ENCODE results near the gene PREX1.

The PREX1 gene

GRCh38 chr20:48807586-48808381 is 20.0 kb downstream of the PREX1 start:
- DNase-seq: no peak

GRCh38 chr20:48807051-48807450 is 20.7 kb downstream of the PREX1 start:
- DNase-seq: no peak

- DNase-seq: no peak
Measured at GRCh38 chr20:48805716-48806115, 22.1 kb downstream of the PREX1 start.

DNA sequence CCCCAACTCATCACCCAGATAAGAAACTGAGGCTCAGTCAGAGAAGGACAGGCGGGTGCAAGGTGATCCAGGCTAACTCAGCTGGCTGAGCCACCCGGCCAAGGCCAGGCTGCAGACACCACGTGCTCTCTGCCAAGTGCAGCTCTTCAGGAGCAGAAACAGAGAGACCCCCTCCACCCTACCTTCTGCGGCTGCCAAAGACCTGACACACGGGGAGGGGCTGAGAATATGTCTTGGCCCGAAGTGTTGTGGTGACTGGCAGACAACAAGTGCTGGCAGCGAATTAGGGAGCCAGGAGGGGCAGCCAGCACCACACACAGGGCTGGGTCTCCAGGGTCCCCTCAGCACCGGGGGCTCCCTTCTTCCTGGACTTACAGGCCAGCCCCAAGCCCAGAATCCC is 22.5 kb downstream of the PREX1 start:
- DNase-seq: no peak

DNA sequence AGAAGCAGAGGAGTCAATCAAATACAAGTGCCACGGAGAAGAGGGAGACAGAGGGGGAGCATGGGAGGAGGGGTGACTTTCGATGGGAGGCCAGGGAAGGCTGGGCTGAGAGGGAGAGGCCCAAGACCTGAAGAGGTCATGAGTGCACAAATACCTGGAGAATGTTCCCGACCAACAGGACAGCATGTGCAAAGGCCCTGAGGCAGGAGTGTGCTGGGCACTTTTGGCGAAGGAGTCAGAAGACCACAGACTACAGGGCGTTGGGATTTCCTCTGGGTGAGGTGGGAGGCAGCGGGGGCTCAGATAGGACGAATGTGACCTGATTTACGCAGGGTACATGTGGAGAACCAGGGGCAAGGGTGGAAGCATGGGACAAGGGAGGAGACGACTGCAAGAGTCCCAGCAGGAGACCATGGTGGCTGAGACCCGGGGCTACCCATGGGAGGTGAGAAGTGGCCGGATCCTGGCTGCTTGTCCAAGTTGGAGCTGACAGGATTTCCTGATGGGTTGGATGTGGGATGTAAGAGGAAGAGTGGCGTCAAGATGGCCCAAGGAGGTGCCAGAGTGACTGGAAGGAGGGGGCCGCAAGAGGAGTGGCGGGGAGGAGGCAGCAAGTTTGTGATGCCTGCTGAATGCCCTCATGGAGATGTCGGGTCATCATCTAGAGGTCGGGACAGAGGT is 23.4 kb downstream of the PREX1 start:
- DNase-seq: no peak

DNA sequence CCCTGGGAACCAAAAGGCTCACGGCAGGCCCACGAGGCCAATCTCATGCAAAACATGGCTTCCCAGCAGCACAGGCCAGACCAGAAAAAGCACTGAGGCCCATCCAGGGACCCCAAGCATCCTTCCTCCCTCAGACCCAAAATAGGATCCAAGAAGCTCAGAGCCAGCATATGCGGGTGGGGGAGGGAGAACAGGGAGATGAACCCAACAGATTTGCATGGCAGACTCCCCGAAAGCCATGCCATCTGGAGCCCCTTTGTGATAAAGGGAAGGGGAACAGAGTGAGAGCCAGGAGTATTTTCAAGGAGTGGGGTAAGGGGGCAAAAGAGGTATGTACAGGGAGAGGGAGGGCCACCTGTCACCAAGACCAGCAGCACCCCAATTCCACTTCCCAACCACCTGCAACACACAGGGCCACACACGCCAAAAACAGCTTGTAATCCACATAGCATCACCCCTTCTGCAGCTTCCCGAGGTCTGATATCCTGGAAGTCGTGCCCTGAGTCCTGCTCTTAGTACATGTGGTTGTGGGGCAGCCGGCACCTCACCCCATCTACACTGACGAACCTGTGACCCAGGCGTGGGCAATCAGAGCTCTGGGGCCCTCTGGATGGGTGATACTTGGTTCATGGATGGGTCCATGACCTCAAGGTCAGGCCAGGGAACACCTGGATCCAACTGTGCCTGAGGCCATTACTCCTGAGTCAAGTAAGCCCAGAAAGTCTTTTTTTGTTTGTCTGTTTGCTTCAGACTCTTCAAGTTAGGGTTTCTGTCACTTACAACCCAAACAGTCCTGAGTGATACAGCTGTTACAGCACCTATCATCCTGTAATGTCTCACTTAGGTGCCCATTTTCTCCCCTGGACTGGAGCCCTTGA is 24.4 kb downstream of the PREX1 start:
- no peak for DNase-seq

- no peak for DNase-seq
Measured at GRCh38 chr20:48802647-48803046, 25.2 kb downstream of the PREX1 start.

DNA sequence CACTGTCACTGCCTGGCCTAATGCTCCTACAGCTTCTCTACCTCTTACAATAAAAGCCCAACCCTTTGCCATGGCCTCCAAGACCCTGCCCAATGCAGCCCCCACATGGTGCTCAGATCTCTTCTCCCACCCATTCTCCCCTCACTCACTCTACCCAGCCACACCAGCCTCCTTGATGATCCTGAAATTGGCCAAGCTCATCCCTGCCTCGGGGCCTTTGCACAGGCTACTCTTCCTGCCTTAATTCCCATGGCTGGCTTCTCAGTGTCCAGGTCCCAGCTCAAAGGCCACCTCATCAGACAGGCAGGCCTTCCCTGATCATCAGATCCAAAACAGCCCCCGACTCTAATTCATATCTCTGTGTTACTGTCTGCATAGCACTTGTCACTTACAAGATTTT is 25.6 kb downstream of the PREX1 start:
- no peak for DNase-seq

DNA sequence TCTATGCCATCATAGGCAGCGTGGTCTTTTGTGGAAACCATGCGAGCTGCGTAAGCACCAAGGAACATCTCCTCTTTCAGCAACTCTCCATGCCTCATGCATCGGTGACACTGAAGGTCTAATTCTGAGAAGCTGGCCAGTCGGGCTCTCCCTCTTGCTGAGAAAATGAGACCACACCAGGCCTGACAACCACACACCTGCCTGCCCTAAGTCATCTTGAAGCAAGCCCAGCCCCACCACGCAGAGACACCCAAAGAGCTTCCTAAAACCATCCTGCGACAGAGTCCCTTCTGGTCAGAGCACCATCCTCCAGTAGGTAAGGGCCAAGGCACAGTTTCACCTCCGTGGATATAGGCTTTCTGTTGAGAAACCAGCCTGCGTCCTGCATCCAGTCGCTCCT is 26.6 kb downstream of the PREX1 start:
- no peak for DNase-seq

- no peak for DNase-seq
Measured at GRCh38 chr20:48800177-48800576, 27.6 kb downstream of the PREX1 start.

DNA sequence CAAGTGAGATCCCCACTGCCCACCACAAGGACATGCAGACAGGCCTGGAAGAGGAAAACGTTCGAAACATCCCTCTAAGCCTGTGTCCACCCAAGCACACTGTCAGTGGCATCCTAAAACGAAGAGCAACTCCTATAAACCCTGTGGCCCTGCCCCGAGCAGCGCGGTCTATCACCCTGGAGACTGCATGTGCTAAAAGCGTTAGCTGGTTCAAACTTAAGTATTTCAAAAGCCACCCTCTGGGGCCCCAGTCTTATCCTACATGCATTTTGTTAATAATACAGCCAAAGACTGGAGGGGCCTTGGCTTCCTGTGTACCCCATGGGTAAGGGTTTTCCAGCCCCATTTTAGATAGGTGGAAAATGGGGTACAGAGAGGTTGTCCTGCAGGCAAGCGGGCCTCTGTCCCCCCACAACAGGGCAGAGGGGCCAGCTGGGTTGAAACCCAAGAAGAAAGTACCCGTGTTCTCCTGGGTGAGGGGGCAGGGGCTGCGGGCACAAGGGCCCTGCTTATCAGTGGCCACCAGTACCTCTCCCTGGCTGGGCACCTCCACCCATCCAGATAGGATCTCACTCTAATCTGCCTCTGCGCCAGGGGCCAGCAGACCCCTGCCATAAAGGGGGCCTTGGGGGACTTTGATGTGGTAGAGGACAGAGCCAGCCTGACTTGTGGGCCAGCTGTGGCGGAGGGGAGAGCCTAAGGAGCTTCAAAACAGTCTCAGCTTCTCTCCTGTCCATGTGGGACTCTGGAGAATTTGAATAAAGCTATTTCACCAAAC is 28.3 kb downstream of the PREX1 start:
- DNase-seq: no peak

GRCh38 chr20:48797850-48798747 is 29.7 kb downstream of the PREX1 start:
- no peak for DNase-seq

- no peak for DNase-seq
Measured at GRCh38 chr20:48797275-48797825, 30.4 kb downstream of the PREX1 start.

DNA sequence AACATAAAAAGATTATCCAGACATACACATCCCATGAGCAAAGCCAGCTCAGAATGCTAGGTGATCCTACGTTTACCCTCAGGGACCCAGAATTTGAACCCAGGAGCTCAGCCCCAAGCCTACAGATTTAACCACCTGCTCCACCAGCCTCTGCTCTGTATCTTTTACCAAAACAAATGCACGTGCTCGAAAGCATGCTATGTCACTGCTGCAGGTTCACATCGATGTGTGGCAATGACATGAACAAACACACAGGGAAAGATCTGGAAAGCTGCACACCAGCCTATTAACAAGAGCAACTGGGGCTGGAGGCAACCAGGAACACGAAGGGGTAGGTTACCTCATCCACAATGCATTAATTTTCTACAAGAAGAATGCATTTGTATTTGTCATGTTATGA is 32.1 kb downstream of the PREX1 start:
- DNase-seq: no peak

DNA sequence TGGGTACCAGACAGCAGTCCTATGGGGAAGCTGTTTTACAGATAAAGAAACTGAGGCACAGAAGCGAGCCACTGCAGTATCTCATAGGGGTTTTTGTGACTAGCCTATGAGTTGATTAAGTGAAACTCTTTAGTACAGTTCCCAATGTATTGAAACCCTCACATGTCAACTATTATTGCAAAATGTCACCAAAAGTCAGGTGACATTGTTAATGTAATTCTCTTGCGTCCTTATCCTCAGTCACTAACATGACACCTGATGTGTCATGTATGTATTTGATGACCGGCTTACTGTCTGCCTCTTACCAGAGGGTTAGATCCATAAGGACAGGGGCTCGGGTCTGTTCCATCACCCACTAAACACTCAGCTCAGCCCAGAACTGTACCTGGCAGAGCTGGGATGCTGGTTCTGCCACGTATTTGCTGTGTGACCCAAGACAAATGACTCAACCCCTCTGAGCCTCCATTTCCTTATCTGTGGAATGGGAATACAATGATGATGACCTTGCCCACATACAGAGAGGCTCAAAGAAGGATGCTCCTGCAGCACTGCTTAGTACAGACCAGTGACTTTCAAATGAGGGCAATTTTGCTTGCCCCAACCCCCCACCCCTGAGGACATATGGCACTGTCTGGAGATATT is 32.9 kb downstream of the PREX1 start:
- no peak for DNase-seq

DNA sequence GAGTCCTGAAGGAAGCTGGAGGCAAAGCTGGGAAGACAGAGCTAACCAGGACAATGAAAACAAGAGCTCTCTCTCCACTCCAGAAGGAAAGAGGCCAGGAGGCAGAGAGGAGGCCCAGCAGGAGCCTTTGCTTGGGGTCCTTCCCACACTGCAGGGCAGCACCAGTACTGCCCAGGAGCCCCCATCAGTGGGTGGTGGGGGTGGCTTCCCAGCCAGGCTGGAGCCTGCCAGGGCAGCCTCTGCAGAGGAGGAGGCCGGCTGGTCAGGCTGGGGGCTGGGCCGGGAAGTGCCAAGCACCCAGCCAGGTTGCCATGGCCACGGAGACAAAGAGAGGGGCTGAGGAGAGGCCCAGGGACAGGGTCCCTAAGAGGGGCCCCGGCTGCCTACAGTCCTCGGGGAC is 33.4 kb downstream of the PREX1 start:
- DNase-seq: no peak

DNA sequence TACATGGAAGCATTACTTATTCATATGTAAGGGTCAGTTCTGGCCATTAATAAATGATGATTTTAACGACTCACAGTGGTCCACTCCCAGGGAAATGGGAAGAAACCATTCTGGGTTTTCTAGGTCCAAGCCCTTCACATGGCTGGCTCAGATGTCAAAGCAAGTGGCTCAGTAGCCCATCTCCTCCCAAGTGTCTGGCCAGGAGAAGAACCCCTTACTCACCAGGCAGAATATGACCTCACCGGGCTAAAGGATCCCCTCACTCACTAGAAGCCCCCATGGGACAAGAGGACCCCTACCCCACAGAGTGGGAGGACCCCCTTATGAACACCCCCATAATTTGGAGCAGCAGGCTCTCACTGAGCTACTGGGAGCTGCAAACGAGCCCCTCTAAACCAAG is 34.0 kb downstream of the PREX1 start:
- no peak for DNase-seq

DNA sequence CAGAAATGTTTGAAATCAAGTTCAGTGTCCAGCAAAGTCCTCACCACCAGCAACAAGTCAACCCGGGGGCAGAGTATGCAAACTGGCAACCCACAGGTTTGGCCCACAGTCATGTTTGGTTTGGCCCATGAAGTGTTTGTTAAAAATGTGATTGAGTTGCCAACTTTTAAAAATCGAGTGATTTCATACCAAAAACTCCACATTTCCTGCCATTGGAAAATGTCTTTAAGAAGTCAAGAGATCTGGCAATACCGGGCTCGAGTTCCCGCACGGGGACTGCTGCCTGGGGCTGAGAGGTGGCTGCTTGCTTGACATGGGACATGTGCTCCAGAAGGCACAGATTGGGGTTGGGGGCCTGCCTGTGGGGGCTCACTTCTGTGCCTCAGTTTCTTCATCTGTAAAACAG is 36.1 kb downstream of the PREX1 start:
- DNase-seq: no peak

- DNase-seq: no peak
Measured at GRCh38 chr20:48791014-48791413, 36.8 kb downstream of the PREX1 start.

GRCh38 chr20:48790473-48791003 is 37.3 kb downstream of the PREX1 start:
- no peak for DNase-seq

Data from activated naive CD4-positive, alpha-beta T cell treated with anti-CD3 and anti-CD28 coated beads, Interleukin-2, amount 50 U/mL, for 16 hours (primary cell).